GM10266 (cell line): Measurements from ENCODE around the gene ZDHHC7.
A peak's percentile ranks its signal among the peaks of the same experiment; 100 is the strongest.

Experiments used
- DNase-seq: peaks from one replicate; pipeline ENCODE4 v3.0.0; 2012; ENCODE audit errors: extremely low spot score
- CTCF ChIP-seq: IDR thresholded peaks from 2 replicates; pipeline ENCODE4 v1.5.1; 2012; ENCODE audit warnings: mild to moderate bottlenecking, low read depth; ENCODE audit not compliant: control insufficient read depth, insufficient read depth; ENCODE audit errors: missing control alignments

Gene ZDHHC7

GRCh38 chr16:84927621-84928591 is 83.4 kb downstream of the ZDHHC7 start:
- DNase-seq: no peak
- TF ChIP-seq CTCF: no peak

- no peak for DNase-seq
- TF ChIP-seq CTCF: no peak
Measured at GRCh38 chr16:84926462-84926861, 84.9 kb downstream of the ZDHHC7 start.

GRCh38 chr16:84925773-84926372 is 85.5 kb downstream of the ZDHHC7 start:
- DNase-seq: no peak
- TF ChIP-seq CTCF: no peak

GRCh38 chr16:84925092-84925772 is 86.1 kb downstream of the ZDHHC7 start:
- TF ChIP-seq CTCF: peak; percentile 72
- DNase-seq: peak; percentile 73

- no peak for DNase-seq
- TF ChIP-seq CTCF: no peak
Measured at GRCh38 chr16:84924331-84925091, 86.8 kb downstream of the ZDHHC7 start.
